K562 (cell line): ENCODE data around the gene SLC25A11. TPM values are rescaled to one million over a fixed set of nuclear protein-coding genes. Genes with fewer than 3 reads are reported as not detected.

Source experiments
- ARID2 ChIP-seq: fragments of 450-650 bp; IDR thresholded peaks from 2 replicates; pipeline ENCODE4 v1.6.1; 2017; ENCODE audit warnings: antibody characterized with exemption, mild to moderate bottlenecking
- ATF1 ChIP-seq, 2 experiments: fragments of 450-650 bp in 1 of 2; IDR thresholded peaks; 2 replicates each; pipeline ENCODE4 v1.6.1; 2016; ENCODE audit warnings: missing compliant biosample characterization in 1 of 2, missing genetic modification characterization in 1 of 2
- CBFA2T2 ChIP-seq: fragments of 450-650 bp; conservative IDR thresholded peaks from 2 replicates; pipeline ENCODE4 v1.6.1; 2017; ENCODE audit warnings: mild to moderate bottlenecking
- KDM5B ChIP-seq: fragments of 200-600 bp; sonication (generic); IDR thresholded peaks from 2 replicates; pipeline ENCODE4 v1.6.1; 2012; ENCODE audit warnings: low read depth, mild to moderate bottlenecking, moderate library complexity, low read length, control low read depth, inconsistent platforms; ENCODE audit not compliant: insufficient replicate concordance
- NFYB ChIP-seq: IDR thresholded peaks from 2 replicates; pipeline ENCODE4 v1.6.1; 2011; ENCODE audit warnings: mild to moderate bottlenecking, moderate library complexity; ENCODE audit not compliant: insufficient read length; ENCODE audit errors: extremely low read depth
- POLR2H ChIP-seq: IDR thresholded peaks from 2 replicates; pipeline ENCODE4 v1.6.1; 2016; ENCODE audit warnings: missing genetic modification characterization, low read depth, mild to moderate bottlenecking, control low read depth, missing compliant biosample characterization, moderate library complexity
- SIN3B ChIP-seq: fragments of 450-650 bp; IDR thresholded peaks from 2 replicates; pipeline ENCODE4 v1.6.1; 2017; ENCODE audit warnings: low read depth, mild to moderate bottlenecking, moderate library complexity
- ZNF75A ChIP-seq: fragments of 450-650 bp; formaldehyde crosslinking; IDR thresholded peaks from 2 replicates; pipeline ENCODE4 v1.4.0; 2020; ENCODE audit warnings: mild to moderate bottlenecking
- polyA plus RNA-seq, 8 experiments: library from polyadenylated mRNA; depleted of rRNA in 4 of 8; stranded (reverse) in 5 of 8; unstranded in 3 of 8; fragments of >200 nt; fragmentation: Nextera tagmentation in 2 of 8; fragmentation: Illumina TruSeq in 1 of 8; extraction: Ambion mirVana in 2 of 8; extraction: Trizol in 1 of 8; gene quantifications; 2 replicates each; pipeline versions ENCODE4 v1.2.1 to v1.2.3, GENCODE V29; 2011 to 2014; ENCODE audit warnings: inconsistent platforms in 1 of 8, missing spikeins in 1 of 8
- total RNA-seq, 7 experiments: library from RNA; depleted of rRNA in 6 of 7; stranded (reverse); fragments of >200 nt in 6 of 7; fragmentation: Illumina TruSeq in 2 of 7; extraction: Trizol in 2 of 7; gene quantifications; 2 replicates each; pipeline versions ENCODE4 v1.2.1 to v1.2.3, GENCODE V29; 2011 to 2021; ENCODE audit warnings: low replicate concordance in 1 of 7
- TF ChIP-seq, protein P1 (sequence below): fragments of 150-350 bp; IDR thresholded peaks from 2 replicates; pipeline ENCODE4 v1.6.1; 2014; ENCODE audit warnings: low read depth, mild to moderate bottlenecking, low read length, borderline replicate concordance
- TF ChIP-seq, protein P2 (sequence below): sonication (generic); formaldehyde crosslinking; IDR thresholded peaks from 2 replicates; pipeline ENCODE4 v1.8.0; 2022; ENCODE audit warnings: mild to moderate bottlenecking, missing genetic modification reagents
- TF ChIP-seq, protein P3 (sequence below): IDR thresholded peaks from 2 replicates; pipeline ENCODE4 v1.6.1; 2012; ENCODE audit warnings: low read depth, low read length, improper control_type of control experiment, borderline replicate concordance
- TF ChIP-seq, protein P4 (sequence below): sonication (generic); formaldehyde crosslinking; IDR thresholded peaks from 2 replicates; pipeline ENCODE4 v1.8.1; 2022; ENCODE audit warnings: missing genetic modification reagents
- TF ChIP-seq, protein P5 (sequence below): fragments of 450-650 bp; IDR thresholded peaks from 2 replicates; pipeline ENCODE4 v1.7.1; 2018; ENCODE audit warnings: mild to moderate bottlenecking, low read depth; ENCODE audit not compliant: partially characterized antibody
- TF ChIP-seq, protein P6 (sequence below): sonication (generic); formaldehyde crosslinking; IDR thresholded peaks from 2 replicates; pipeline ENCODE4 v1.8.0; 2022; ENCODE audit warnings: missing genetic modification reagents, mild to moderate bottlenecking, borderline replicate concordance

The SLC25A11 gene
- total and polyA plus RNA-seq, 9 of the 15 experiments (the other 6 are each of a cell fraction or from before 2014, with no cell fraction given), result 3.1 to 56.7 (median 32.9) TPM

DNA sequence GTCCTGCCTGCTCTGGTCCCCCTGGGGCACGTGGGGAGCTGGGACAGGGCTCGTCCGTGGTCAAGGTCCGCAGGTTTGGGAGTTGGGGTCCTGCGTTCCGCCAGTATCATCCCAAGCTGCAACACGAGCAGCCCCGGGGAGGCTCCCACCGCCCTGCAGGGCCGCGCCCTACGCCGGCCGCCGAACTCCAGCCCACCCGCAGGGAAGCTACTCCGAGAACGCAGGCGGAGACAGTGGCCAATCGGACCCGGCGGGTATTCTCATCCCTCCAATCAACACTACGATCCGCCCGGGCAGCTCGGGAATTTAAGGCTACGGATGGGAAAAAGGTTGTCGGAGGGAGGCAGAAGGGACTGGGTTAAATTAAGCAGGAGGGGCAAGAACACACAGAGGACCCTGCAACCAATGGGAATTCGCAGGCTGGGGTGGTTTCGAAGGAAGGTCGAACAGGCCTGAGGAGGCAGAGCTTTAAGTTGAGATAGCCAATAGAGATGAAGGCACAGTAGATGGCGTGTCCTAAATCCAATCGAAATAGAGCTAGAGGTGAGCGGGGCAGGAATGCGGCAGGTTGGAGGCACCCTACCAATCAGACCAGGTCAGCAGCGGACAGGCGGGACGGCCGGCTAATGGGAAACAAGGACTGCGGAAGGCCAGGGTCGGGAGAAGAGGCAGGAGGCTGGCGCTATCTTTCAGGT, 27.1 kb upstream of the SLC25A11 start (continued):
- TF ChIP-seq, protein P1, sequence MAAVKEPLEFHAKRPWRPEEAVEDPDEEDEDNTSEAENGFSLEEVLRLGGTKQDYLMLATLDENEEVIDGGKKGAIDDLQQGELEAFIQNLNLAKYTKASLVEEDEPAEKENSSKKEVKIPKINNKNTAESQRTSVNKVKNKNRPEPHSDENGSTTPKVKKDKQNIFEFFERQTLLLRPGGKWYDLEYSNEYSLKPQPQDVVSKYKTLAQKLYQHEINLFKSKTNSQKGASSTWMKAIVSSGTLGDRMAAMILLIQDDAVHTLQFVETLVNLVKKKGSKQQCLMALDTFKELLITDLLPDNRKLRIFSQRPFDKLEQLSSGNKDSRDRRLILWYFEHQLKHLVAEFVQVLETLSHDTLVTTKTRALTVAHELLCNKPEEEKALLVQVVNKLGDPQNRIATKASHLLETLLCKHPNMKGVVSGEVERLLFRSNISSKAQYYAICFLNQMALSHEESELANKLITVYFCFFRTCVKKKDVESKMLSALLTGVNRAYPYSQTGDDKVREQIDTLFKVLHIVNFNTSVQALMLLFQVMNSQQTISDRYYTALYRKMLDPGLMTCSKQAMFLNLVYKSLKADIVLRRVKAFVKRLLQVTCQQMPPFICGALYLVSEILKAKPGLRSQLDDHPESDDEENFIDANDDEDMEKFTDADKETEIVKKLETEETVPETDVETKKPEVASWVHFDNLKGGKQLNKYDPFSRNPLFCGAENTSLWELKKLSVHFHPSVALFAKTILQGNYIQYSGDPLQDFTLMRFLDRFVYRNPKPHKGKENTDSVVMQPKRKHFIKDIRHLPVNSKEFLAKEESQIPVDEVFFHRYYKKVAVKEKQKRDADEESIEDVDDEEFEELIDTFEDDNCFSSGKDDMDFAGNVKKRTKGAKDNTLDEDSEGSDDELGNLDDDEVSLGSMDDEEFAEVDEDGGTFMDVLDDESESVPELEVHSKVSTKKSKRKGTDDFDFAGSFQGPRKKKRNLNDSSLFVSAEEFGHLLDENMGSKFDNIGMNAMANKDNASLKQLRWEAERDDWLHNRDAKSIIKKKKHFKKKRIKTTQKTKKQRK, result peak; percentile 96
- TF ChIP-seq, protein P2, sequence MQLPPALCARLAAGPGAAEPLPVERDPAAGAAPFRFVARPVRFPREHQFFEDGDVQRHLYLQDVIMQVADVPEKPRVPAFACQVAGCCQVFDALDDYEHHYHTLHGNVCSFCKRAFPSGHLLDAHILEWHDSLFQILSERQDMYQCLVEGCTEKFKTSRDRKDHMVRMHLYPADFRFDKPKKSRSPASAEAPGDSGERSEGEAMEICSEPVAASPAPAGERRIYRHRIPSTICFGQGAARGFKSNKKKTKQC (CRISPR knock-in tag), result peak; percentile 49; the same call in 1 of the 2 replicates
- TF ChIP-seq, protein P3, sequence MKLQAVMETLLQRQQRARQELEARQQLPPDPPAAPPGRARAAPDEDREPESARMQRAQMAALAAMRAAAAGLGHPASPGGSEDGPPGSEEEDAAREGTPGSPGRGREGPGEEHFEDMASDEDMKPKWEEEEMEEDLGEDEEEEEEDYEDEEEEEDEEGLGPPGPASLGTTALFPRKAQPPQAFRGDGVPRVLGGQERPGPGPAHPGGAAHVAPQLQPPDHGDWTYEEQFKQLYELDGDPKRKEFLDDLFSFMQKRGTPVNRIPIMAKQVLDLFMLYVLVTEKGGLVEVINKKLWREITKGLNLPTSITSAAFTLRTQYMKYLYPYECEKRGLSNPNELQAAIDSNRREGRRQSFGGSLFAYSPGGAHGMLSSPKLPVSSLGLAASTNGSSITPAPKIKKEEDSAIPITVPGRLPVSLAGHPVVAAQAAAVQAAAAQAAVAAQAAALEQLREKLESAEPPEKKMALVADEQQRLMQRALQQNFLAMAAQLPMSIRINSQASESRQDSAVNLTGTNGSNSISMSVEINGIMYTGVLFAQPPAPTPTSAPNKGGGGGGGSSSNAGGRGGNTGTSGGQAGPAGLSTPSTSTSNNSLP, result peak; percentile 82; the same call in 1 of the 2 replicates
- TF ChIP-seq ATF1 (CRISPR knock-in tag; IDR thresholded peaks at IDR 0.05), result no peak
- TF ChIP-seq ATF1 (tag; IDR thresholded peaks at IDR 0.05), result peak; percentile 81
- TF ChIP-seq, protein P4, sequence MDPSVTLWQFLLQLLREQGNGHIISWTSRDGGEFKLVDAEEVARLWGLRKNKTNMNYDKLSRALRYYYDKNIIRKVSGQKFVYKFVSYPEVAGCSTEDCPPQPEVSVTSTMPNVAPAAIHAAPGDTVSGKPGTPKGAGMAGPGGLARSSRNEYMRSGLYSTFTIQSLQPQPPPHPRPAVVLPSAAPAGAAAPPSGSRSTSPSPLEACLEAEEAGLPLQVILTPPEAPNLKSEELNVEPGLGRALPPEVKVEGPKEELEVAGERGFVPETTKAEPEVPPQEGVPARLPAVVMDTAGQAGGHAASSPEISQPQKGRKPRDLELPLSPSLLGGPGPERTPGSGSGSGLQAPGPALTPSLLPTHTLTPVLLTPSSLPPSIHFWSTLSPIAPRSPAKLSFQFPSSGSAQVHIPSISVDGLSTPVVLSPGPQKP (CRISPR knock-in tag), result no peak
- TF ChIP-seq KDM5B, result peak; percentile 33
- no peak for TF ChIP-seq ZNF75A (CRISPR knock-in tag)
- TF ChIP-seq ARID2, result no peak
- TF ChIP-seq NFYB, result peak; percentile 94
- TF ChIP-seq CBFA2T2, result no peak
- TF ChIP-seq, protein P5, sequence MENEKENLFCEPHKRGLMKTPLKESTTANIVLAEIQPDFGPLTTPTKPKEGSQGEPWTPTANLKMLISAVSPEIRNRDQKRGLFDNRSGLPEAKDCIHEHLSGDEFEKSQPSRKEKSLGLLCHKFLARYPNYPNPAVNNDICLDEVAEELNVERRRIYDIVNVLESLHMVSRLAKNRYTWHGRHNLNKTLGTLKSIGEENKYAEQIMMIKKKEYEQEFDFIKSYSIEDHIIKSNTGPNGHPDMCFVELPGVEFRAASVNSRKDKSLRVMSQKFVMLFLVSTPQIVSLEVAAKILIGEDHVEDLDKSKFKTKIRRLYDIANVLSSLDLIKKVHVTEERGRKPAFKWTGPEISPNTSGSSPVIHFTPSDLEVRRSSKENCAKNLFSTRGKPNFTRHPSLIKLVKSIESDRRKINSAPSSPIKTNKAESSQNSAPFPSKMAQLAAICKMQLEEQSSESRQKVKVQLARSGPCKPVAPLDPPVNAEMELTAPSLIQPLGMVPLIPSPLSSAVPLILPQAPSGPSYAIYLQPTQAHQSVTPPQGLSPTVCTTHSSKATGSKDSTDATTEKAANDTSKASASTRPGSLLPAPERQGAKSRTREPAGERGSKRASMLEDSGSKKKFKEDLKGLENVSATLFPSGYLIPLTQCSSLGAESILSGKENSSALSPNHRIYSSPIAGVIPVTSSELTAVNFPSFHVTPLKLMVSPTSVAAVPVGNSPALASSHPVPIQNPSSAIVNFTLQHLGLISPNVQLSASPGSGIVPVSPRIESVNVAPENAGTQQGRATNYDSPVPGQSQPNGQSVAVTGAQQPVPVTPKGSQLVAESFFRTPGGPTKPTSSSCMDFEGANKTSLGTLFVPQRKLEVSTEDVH, result no peak
- no peak for TF ChIP-seq POLR2H
- no peak for TF ChIP-seq SIN3B
- TF ChIP-seq, protein P6, sequence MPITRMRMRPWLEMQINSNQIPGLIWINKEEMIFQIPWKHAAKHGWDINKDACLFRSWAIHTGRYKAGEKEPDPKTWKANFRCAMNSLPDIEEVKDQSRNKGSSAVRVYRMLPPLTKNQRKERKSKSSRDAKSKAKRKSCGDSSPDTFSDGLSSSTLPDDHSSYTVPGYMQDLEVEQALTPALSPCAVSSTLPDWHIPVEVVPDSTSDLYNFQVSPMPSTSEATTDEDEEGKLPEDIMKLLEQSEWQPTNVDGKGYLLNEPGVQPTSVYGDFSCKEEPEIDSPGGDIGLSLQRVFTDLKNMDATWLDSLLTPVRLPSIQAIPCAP (CRISPR knock-in tag), result no peak
